IPS-NIHi7 (cell line): ENCODE results near the gene SYT1.
A peak's percentile ranks its signal among the peaks of the same experiment; 100 is the strongest.

ENCODE experiments used
- DNase-seq: peaks from one replicate; pipeline ENCODE4 v3.0.0; 2012; ENCODE audit warnings: mixed read lengths; ENCODE audit errors: extremely low spot score

Gene SYT1

GRCh38 chr12:78891646-78892353, 27.2 kb downstream of the SYT1 start:
- DNase-seq, result no peak

GRCh38 chr12:78898416-78898815, 33.8 kb downstream of the SYT1 start:
- no peak for DNase-seq

- peak; percentile 29 for DNase-seq
Measured at GRCh38 chr12:78914859-78915331, 50.3 kb downstream of the SYT1 start.

- no peak for DNase-seq
Measured at GRCh38 chr12:78916845-78917480, 52.4 kb downstream of the SYT1 start.

- DNase-seq, result no peak
Measured at GRCh38 chr12:78917513-78917912, 52.9 kb downstream of the SYT1 start.

GRCh38 chr12:78918268-78918667, 53.7 kb downstream of the SYT1 start:
- no peak for DNase-seq

GRCh38 chr12:78928200-78929074, 63.9 kb downstream of the SYT1 start:
- no peak for DNase-seq

GRCh38 chr12:78929075-78929418, 64.5 kb downstream of the SYT1 start:
- DNase-seq, result no peak

GRCh38 chr12:78931466-78931990, 67.0 kb downstream of the SYT1 start:
- DNase-seq, result no peak

GRCh38 chr12:78933014-78933413, 68.4 kb downstream of the SYT1 start:
- no peak for DNase-seq

GRCh38 chr12:78938341-78939084, 73.9 kb downstream of the SYT1 start:
- DNase-seq, result no peak

GRCh38 chr12:78949532-78949931, 85.0 kb downstream of the SYT1 start:
- no peak for DNase-seq

- DNase-seq, result no peak
Measured at GRCh38 chr12:78951803-78952551, 87.4 kb downstream of the SYT1 start.

- DNase-seq, result no peak
Measured at GRCh38 chr12:78952552-78952929, 88.0 kb downstream of the SYT1 start.

- DNase-seq, result no peak
Measured at GRCh38 chr12:78958941-78959340, 94.4 kb downstream of the SYT1 start.

- no peak for DNase-seq
Measured at GRCh38 chr12:78959556-78959955, 95.0 kb downstream of the SYT1 start.

GRCh38 chr12:78961171-78961570, 96.6 kb downstream of the SYT1 start:
- DNase-seq, result no peak

GRCh38 chr12:78963439-78964227, 99.1 kb downstream of the SYT1 start:
- DNase-seq, result no peak

GRCh38 chr12:78964521-78964920, 99.9 kb downstream of the SYT1 start:
- DNase-seq, result no peak

GRCh38 chr12:78966062-78966461, 101.5 kb downstream of the SYT1 start:
- DNase-seq, result no peak
